Occipital lobe (tissue), 2 donors: ENCODE measurements around the gene NAT9. TPM values are rescaled to one million over a fixed set of nuclear protein-coding genes. Genes with fewer than 3 reads are reported as not detected.

Experiments
- DNase-seq: peaks from one replicate; lab custom pipeline; 2025; lab: John Stamatoyannopoulos, UW
- total RNA-seq: library from RNA; depleted of rRNA; stranded (reverse); fragments of >200 nt; gene quantifications from one replicate; pipeline ENCODE4 v1.2.3, GENCODE V29; 2014

NAT9 gene
- total RNA-seq, 1 donor from 2014 or later: 17.3 TPM

- DNase-seq: no peak
Observed at GRCh38 chr17:74805591-74805991, 29.4 kb upstream of the NAT9 start.

GRCh38 chr17:74804683-74805082 is 28.5 kb upstream of the NAT9 start:
- DNase-seq: no peak

GRCh38 chr17:74803971-74804370 is 27.8 kb upstream of the NAT9 start:
- DNase-seq: no peak

GRCh38 chr17:74803388-74803930 is 27.3 kb upstream of the NAT9 start:
- no peak for DNase-seq

- DNase-seq: no peak
Observed at GRCh38 chr17:74801896-74802295, 25.8 kb upstream of the NAT9 start.

GRCh38 chr17:74800531-74800930 is 24.4 kb upstream of the NAT9 start:
- DNase-seq: no peak

- DNase-seq: no peak
Observed at GRCh38 chr17:74799097-74799496, 23.0 kb upstream of the NAT9 start.

GRCh38 chr17:74798239-74798707 is 22.1 kb upstream of the NAT9 start:
- DNase-seq: no peak

- no peak for DNase-seq
Observed at GRCh38 chr17:74797824-74798223, 21.7 kb upstream of the NAT9 start.

- no peak for DNase-seq
Observed at GRCh38 chr17:74796866-74797265, 20.7 kb upstream of the NAT9 start.

- DNase-seq: no peak
Observed at GRCh38 chr17:74796211-74796610, 20.1 kb upstream of the NAT9 start.

GRCh38 chr17:74795327-74796020 is 19.3 kb upstream of the NAT9 start:
- DNase-seq: no peak

- no peak for DNase-seq
Observed at GRCh38 chr17:74792586-74793105, 16.5 kb upstream of the NAT9 start.

GRCh38 chr17:74790161-74791058 is 14.3 kb upstream of the NAT9 start:
- DNase-seq: no peak

GRCh38 chr17:74786431-74787055 is 10.4 kb upstream of the NAT9 start:
- DNase-seq: no peak

- DNase-seq: no peak
Observed at GRCh38 chr17:74785981-74786360, 9.8 kb upstream of the NAT9 start.

GRCh38 chr17:74785096-74785980 is 9.2 kb upstream of the NAT9 start:
- no peak for DNase-seq

- no peak for DNase-seq
Observed at GRCh38 chr17:74784125-74784810, 8.1 kb upstream of the NAT9 start.

- DNase-seq: no peak
Observed at GRCh38 chr17:74782571-74782970, 6.4 kb upstream of the NAT9 start.
